Measurements from ENCODE around the gene ABCC4. TPM values are rescaled to one million over a fixed set of nuclear protein-coding genes. Genes with fewer than 3 reads are reported as not detected.

ABCC4 gene
- total RNA-seq, 2 donors from 2014 or later: 11.4 to 14.7 TPM

DNA sequence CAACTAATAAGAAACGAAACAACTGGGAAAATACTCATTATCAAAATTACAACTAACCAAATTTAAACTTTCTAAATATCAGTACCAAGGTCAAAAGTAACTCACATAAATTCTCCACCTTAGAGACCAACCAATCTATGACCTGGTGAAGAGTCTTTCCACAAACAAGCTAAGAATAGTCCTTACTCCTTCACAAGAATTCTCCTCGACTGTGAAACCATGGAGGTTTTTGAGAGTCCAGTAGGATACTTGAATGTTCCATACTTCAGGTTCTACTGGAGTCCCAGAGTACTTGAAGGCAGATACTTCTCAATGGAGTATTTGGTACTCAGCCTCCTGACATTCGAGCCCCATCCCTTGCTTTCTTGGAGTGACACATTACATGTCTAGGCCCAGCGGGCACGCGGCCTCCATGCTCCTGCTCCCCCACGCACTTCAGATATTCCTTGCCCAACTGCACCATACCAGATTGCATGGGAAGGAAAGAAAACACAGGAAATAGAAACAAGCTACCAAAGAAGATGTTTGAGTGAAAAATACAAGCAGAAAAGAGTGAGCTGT lies 63.9 kb downstream of the ABCC4 start:
- no peak for TF ChIP-seq CTCF (IDR thresholded peaks at IDR 0.05)
- Histone ChIP-seq H3K4me1 (no peaks in the 10 kb centered on the region), H3K27me3 (no peaks in the 10 kb centered on the region), H3K9me3 (no peaks in the 10 kb centered on the region), H3K9ac (ENCODE audit: low read depth in 2 of 2, low read length in 2 of 2) (no peak overlapping the region), H3K27ac (no peak overlapping the region), H3K4me3 (no peak overlapping the region), H3K36me3 (no peaks in the 10 kb centered on the region)
- DNase-seq: no peak
- intact Hi-C loops (cut with DNase I): no loop called here

- Histone ChIP-seq H3K27me3 (no peaks in the 10 kb centered on the region), H3K9me3 (no peaks in the 10 kb centered on the region), H3K36me3 (no peaks in the 10 kb centered on the region), H3K9ac (ENCODE audit: low read depth in 2 of 2, low read length in 2 of 2) (no peak overlapping the region), H3K4me1 (no peaks in the 10 kb centered on the region), H3K4me3 (no peak overlapping the region), H3K27ac (no peak overlapping the region)
- TF ChIP-seq CTCF (IDR thresholded peaks at IDR 0.05): no peak
- intact Hi-C loops (cut with DNase I): no loop called here
- no peak for DNase-seq
These were observed 64.5 kb downstream of the ABCC4 start for GRCh38 chr13:95236774-95237173.

DNA sequence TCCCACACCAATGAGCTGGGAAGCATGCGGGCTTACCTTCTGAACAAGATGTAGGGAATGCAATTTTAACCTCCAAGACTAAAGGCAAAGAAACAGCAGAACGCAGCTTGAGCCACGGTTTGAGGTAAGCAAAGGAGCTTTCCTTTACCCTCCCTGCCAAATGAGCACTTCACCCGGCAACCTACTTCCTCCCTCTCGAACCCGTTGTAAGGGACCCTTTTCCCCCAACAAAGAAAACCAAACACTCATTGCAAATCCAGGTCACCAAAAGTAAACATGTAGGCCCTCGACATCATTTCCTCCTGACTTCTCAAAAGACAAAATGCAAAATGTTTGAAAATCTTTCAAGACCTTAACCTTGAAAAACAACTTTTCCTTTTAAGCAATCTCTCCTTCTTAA lies 65.3 kb downstream of the ABCC4 start:
- Histone ChIP-seq H3K9me3 (no peaks in the 10 kb centered on the region), H3K4me1 (no peaks in the 10 kb centered on the region), H3K36me3 (no peaks in the 10 kb centered on the region), H3K4me3 (no peak overlapping the region), H3K27ac (no peak overlapping the region), H3K27me3 (no peaks in the 10 kb centered on the region), H3K9ac (ENCODE audit: low read depth in 2 of 2, low read length in 2 of 2) (no peak overlapping the region)
- no peak for TF ChIP-seq CTCF (IDR thresholded peaks at IDR 0.05)
- intact Hi-C loops (cut with DNase I): no loop called here
- DNase-seq: no peak

DNA sequence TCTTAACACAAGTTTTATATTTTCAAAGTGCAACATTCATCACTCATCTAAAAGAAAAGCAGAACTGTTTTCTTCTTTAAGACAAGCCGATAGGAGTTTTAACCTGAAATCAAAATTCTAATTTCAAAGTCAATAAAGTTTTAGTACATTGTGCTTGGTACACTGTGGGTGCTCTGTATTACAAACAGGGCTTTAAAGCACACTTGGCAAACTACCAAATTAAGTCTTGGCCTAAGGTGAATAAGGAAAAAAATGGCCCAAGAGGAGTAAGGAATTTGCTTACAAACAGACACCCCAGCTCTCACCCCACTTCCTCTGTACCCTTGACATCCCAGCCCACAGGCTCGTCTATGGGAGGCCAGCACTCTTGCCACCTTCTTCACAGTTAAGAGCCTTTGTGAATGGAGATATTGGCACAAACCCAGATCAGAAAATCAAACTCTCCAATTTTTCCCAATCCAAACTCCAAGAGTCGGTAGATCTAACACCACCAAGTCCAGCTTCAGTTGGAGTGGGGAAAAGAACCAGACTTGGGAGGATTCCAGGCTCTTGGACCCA lies 66.0 kb downstream of the ABCC4 start:
- no peak overlapping the region for H3K9ac ChIP-seq (ENCODE audit: low read depth in 2 of 2, low read length in 2 of 2)
- DNase-seq: no peak
- H3K27me3 ChIP-seq: no peaks in the 10 kb centered on the region
- intact Hi-C loops (cut with DNase I): no loop called here
- TF ChIP-seq CTCF (IDR thresholded peaks at IDR 0.05): no peak
- H3K4me3 ChIP-seq: no peak overlapping the region
- no peak overlapping the region for H3K27ac ChIP-seq
- H3K9me3 ChIP-seq: no peaks in the 10 kb centered on the region
- H3K4me1 ChIP-seq: no peaks in the 10 kb centered on the region
- no peaks in the 10 kb centered on the region for H3K36me3 ChIP-seq

DNA sequence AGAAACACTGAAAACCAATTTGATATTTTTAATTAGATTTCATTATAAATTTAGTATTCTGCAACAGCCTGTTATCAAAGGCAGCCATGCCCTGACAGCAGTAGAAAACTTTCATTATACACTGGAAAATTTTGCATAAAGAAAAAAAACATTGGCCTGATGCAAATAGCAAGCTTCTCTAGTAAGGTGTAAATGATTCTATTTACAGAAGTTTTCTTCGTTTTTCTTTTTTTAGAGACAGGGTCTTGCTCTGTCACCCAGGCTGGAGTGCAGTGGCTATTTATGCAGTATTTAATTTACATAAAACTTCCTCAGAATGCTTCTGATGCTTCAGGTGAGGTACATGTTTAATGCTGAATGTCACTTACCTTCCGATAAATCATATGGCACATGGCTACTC lies 67.0 kb downstream of the ABCC4 start:
- no peak overlapping the region for H3K4me3 ChIP-seq
- no peaks in the 10 kb centered on the region for H3K36me3 ChIP-seq
- H3K4me1 ChIP-seq: no peaks in the 10 kb centered on the region
- no peaks in the 10 kb centered on the region for H3K27me3 ChIP-seq
- intact Hi-C loops (cut with DNase I): no loop called here
- H3K27ac ChIP-seq: no peak overlapping the region
- H3K9me3 ChIP-seq: no peaks in the 10 kb centered on the region
- H3K9ac ChIP-seq (ENCODE audit: low read depth in 2 of 2, low read length in 2 of 2): no peak overlapping the region
- TF ChIP-seq CTCF (IDR thresholded peaks at IDR 0.05): no peak
- no peak for DNase-seq
